Measurements from ENCODE around the gene PIN1.
"Not testable (repeated sequence)": the region's sequence is repeated elsewhere in the genome, so short reads cannot be mapped to it uniquely, and the experiment has no call there.

PIN1 gene

GRCh38 chr19:9834726-9835506 is at the start of gene PIN1:
Gene PIN1, plus strand, starts transcription at chr19:9835318. Its CDS starts 27 bp downstream, at chr19:9835345.
- Mint-ChIP-seq H3K9me3 (no peaks in the 10 kb centered on the region), H3K27ac (peak within 1 kb of the TSS; percentile 68), H3K4me1 (peaks cover 13% of the 10 kb centered on the region), H3K36me3 (ENCODE audit: low read depth) (peaks cover 18% of the 10 kb centered on the region), H3K4me3 (peak within 1 kb of the TSS; percentile 92), H3K27me3 (ENCODE audit: low read depth, poor library complexity) (peaks cover 3% of the 10 kb centered on the region)
- DNase-seq: peak; percentile 100
- TF ChIP-seq, protein P1, sequence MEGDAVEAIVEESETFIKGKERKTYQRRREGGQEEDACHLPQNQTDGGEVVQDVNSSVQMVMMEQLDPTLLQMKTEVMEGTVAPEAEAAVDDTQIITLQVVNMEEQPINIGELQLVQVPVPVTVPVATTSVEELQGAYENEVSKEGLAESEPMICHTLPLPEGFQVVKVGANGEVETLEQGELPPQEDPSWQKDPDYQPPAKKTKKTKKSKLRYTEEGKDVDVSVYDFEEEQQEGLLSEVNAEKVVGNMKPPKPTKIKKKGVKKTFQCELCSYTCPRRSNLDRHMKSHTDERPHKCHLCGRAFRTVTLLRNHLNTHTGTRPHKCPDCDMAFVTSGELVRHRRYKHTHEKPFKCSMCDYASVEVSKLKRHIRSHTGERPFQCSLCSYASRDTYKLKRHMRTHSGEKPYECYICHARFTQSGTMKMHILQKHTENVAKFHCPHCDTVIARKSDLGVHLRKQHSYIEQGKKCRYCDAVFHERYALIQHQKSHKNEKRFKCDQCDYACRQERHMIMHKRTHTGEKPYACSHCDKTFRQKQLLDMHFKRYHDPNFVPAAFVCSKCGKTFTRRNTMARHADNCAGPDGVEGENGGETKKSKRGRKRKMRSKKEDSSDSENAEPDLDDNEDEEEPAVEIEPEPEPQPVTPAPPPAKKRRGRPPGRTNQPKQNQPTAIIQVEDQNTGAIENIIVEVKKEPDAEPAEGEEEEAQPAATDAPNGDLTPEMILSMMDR (IDR thresholded peaks at IDR 0.05): no peak

- no peaks in the 10 kb centered on the region for H3K27me3 Mint-ChIP-seq (ENCODE audit: low read depth, poor library complexity)
- DNase-seq: peak; percentile 100
- TF ChIP-seq, protein P1 (IDR thresholded peaks at IDR 0.05): no peak
- H3K36me3 Mint-ChIP-seq (ENCODE audit: low read depth): peaks cover 4% of the 10 kb centered on the region
- H3K27ac Mint-ChIP-seq: peak overlapping the region; percentile 99
- H3K9me3 Mint-ChIP-seq: peaks cover 4% of the 10 kb centered on the region
- H3K4me3 Mint-ChIP-seq: peak overlapping the region; percentile 93
- H3K4me1 Mint-ChIP-seq: peaks cover 51% of the 10 kb centered on the region
Observed at GRCh38 chr19:9785367-9786331, 49.5 kb upstream of the PIN1 start.

GRCh38 chr19:9786342-9786741 is 48.8 kb upstream of the PIN1 start:
- H3K36me3 Mint-ChIP-seq (ENCODE audit: low read depth): peaks cover 4% of the 10 kb centered on the region
- H3K9me3 Mint-ChIP-seq: peaks cover 4% of the 10 kb centered on the region
- H3K4me3 Mint-ChIP-seq: peak overlapping the region; percentile 93
- H3K27ac Mint-ChIP-seq: peak overlapping the region; percentile 96
- TF ChIP-seq, protein P1 (IDR thresholded peaks at IDR 0.05): no peak
- peaks cover 58% of the 10 kb centered on the region for H3K4me1 Mint-ChIP-seq
- H3K27me3 Mint-ChIP-seq (ENCODE audit: low read depth, poor library complexity): no peaks in the 10 kb centered on the region
- DNase-seq: no peak

DNA sequence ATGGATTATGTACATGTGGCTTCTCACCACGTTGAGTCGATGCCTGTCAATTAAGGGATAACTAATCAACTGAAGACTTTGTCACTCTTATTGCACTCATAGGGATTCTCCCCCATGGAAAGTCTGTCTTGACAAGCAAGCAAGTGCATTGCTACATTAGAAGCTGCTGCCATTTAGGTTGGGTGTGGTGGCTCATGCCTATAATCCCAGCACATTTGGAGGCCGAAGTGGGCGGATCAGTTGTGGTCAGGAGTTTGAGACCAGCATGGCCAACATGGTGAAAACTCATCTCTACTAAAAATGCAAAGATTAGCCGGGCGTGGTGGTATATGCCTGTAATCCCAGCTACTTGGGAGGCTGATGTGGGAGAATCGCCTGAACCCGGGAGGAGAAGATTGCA is 48.3 kb upstream of the PIN1 start:
- H3K36me3 Mint-ChIP-seq (ENCODE audit: low read depth): peaks cover 4% of the 10 kb centered on the region
- no peaks in the 10 kb centered on the region for H3K27me3 Mint-ChIP-seq (ENCODE audit: low read depth, poor library complexity)
- no peak overlapping the region for H3K27ac Mint-ChIP-seq

DNA sequence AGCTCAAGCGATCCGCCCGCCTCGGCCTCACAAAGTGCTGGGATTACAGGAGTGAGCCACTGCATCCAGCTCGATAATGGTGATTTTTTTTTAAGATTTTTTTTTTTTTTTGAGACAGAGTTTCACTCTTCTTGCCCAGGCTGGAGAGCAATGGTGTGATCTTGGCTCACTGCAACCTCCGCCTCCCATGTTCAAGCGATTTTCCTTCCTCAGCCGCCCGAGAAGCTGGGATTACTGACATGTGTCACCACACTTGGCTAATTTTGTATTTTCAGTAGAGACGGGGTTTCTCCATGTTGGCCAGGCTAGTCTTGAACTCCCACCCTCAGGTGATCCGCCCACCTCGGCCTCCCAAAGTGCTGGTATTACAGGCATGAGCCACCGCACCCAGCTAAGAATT is 46.5 kb upstream of the PIN1 start:
- Mint-ChIP-seq H3K4me1 (peaks cover 60% of the 10 kb centered on the region), H3K27ac (peak overlapping the region; percentile 76)
- H3K4me3 Mint-ChIP-seq; H3K36me3 Mint-ChIP-seq (ENCODE audit: low read depth); DNase-seq; H3K27me3 Mint-ChIP-seq (ENCODE audit: low read depth, poor library complexity); H3K9me3 Mint-ChIP-seq: not testable (repeated sequence)

More for the DNA sequence above, 48.3 kb upstream of the PIN1 start:
- peaks cover 62% of the 10 kb centered on the region for H3K4me1 Mint-ChIP-seq
- TF ChIP-seq, protein P1 (IDR thresholded peaks at IDR 0.05): no peak
- H3K4me3 Mint-ChIP-seq: peak overlapping the region; percentile 74
- H3K9me3 Mint-ChIP-seq: peaks cover 4% of the 10 kb centered on the region
- no peak for DNase-seq

DNA sequence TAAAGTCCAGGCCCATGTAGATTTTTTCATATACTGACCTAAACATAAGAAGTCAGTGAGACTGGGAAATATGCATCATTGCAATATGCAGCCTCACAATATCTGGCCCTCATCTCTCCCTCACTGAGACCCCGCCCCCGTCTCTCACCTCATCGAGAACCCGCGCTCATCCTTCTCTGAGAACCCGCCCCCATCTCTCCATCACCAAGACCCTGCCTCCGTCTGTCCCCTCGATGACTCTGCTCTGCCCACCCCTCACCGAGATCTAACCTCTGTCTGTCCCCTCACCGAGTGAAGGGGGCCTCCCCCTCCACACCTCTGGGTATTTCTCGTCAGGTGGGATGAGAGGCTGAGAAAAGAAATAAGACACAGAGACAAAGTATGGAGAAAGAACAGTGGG is 46.1 kb upstream of the PIN1 start:
- no peaks in the 10 kb centered on the region for H3K27me3 Mint-ChIP-seq (ENCODE audit: low read depth, poor library complexity)
- TF ChIP-seq, protein P1 (IDR thresholded peaks at IDR 0.05): no peak
- H3K27ac Mint-ChIP-seq: peak overlapping the region; percentile 76
- peaks cover 58% of the 10 kb centered on the region for H3K4me1 Mint-ChIP-seq
- H3K36me3 Mint-ChIP-seq (ENCODE audit: low read depth): peaks cover 4% of the 10 kb centered on the region
- peak overlapping the region; percentile 19 for H3K4me3 Mint-ChIP-seq
- peaks cover 4% of the 10 kb centered on the region for H3K9me3 Mint-ChIP-seq
- no peak for DNase-seq

DNA sequence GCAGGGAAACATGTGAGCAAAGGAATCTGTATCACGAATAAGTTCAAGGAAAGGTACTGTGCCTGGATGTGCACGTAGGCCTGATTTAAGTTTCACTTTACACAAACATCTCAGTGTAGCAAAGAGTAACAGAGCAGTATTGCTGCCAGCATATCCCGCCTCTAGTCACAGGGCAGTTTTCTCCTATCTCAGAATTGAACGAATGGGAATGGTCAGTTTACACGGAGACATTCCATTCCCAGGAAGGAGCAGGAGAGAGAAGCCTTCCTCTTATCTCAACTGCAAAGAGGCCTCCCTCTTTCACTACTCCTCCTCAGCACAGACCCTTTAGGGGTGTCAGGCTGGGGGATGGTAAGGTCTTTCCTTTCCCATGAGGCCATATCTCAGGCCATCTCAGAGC is 45.5 kb upstream of the PIN1 start:
- Mint-ChIP-seq H3K4me3 (peak overlapping the region; percentile 38), H3K27ac (peak overlapping the region; percentile 76), H3K4me1 (peaks cover 53% of the 10 kb centered on the region)
- not testable (repeated sequence) for H3K9me3 Mint-ChIP-seq; H3K27me3 Mint-ChIP-seq (ENCODE audit: low read depth, poor library complexity); H3K36me3 Mint-ChIP-seq (ENCODE audit: low read depth); DNase-seq

DNA sequence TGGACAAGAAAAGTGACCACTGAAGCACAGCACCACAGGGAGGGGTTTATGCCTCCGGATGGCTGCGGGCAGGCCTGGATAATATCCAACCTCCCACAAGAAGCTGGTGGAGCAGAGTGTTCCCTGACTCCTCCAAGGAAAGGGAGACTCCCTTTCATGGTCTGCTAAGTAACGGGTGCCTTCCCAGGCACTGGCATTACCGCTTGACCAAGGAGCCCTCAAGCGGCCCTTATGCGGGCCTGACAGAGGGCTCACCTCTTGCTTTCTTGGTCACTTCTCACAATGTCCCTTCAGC is 44.1 kb upstream of the PIN1 start:
- Mint-ChIP-seq H3K4me3 (peak overlapping the region; percentile 83), H3K27ac (peak overlapping the region; percentile 88), H3K4me1 (peaks cover 46% of the 10 kb centered on the region)
- H3K27me3 Mint-ChIP-seq (ENCODE audit: low read depth, poor library complexity); DNase-seq; H3K36me3 Mint-ChIP-seq (ENCODE audit: low read depth); H3K9me3 Mint-ChIP-seq: not testable (repeated sequence)
